ENCODE results near the gene HOXC10.

The HOXC10 gene

GRCh38 chr12:54028314-54029201 lies 43.6 kb downstream of the HOXC10 start, which contains the start of gene HOXC6:
Gene HOXC6 (plus strand): TSS chr12:54028440. CDS start chr12:54028522, 82 bp downstream.
- no peak within 1 kb of the TSS for H3K4me3 ChIP-seq
- H3K27ac ChIP-seq = no peak within 1 kb of the TSS
- H3K36me3 ChIP-seq = no peaks in the 10 kb centered on the region
- H3K27me3 ChIP-seq = peaks cover 100% of the 10 kb centered on the region
- no peak for TF ChIP-seq Cebpa-rat (IDR thresholded peaks at IDR 0.05)
- H3K4me1 ChIP-seq = no peaks in the 10 kb centered on the region
- H3K9ac ChIP-seq = no peak within 1 kb of the TSS
- peaks cover 94% of the 10 kb centered on the region for H4K20me1 ChIP-seq
- H3K9me3 ChIP-seq = peaks cover 26% of the 10 kb centered on the region
- H3K4me2 ChIP-seq = no peak within 1 kb of the TSS

GRCh38 chr12:54029529-54030441 lies 44.8 kb downstream of the HOXC10 start:
- H3K27ac ChIP-seq = no peak overlapping the region
- no peak for TF ChIP-seq Cebpa-rat (IDR thresholded peaks at IDR 0.05)
- H4K20me1 ChIP-seq = peaks cover 89% of the 10 kb centered on the region
- no peak overlapping the region for H3K4me3 ChIP-seq
- H3K4me1 ChIP-seq = no peaks in the 10 kb centered on the region
- H3K9ac ChIP-seq = no peak overlapping the region
- peaks cover 27% of the 10 kb centered on the region for H3K9me3 ChIP-seq
- H3K27me3 ChIP-seq = peaks cover 100% of the 10 kb centered on the region
- no peak overlapping the region for H3K4me2 ChIP-seq
- H3K36me3 ChIP-seq = no peaks in the 10 kb centered on the region

- Histone ChIP-seq H3K27ac (no peak overlapping the region), H3K27me3 (peaks cover 100% of the 10 kb centered on the region), H3K9me3 (peaks cover 27% of the 10 kb centered on the region), H3K4me1 (no peaks in the 10 kb centered on the region), H3K36me3 (no peaks in the 10 kb centered on the region), H3K4me2 (no peak overlapping the region), H4K20me1 (peaks cover 89% of the 10 kb centered on the region), H3K9ac (no peak overlapping the region), H3K4me3 (no peak overlapping the region)
- no peak for TF ChIP-seq Cebpa-rat (IDR thresholded peaks at IDR 0.05)
These were observed 45.5 kb downstream of the HOXC10 start for GRCh38 chr12:54030442-54030801.

- H3K27ac ChIP-seq = no peak overlapping the region
- H3K9me3 ChIP-seq = peaks cover 27% of the 10 kb centered on the region
- no peak overlapping the region for H3K9ac ChIP-seq
- peaks cover 100% of the 10 kb centered on the region for H3K27me3 ChIP-seq
- TF ChIP-seq Cebpa-rat (IDR thresholded peaks at IDR 0.05) = no peak
- H3K4me3 ChIP-seq = no peak overlapping the region
- peaks cover 89% of the 10 kb centered on the region for H4K20me1 ChIP-seq
- no peaks in the 10 kb centered on the region for H3K4me1 ChIP-seq
- no peak overlapping the region for H3K4me2 ChIP-seq
- H3K36me3 ChIP-seq = no peaks in the 10 kb centered on the region
These were observed 46.0 kb downstream of the HOXC10 start for GRCh38 chr12:54030889-54031471.

- no peak overlapping the region for H3K9ac ChIP-seq
- H3K27me3 ChIP-seq = peaks cover 100% of the 10 kb centered on the region
- H3K4me1 ChIP-seq = peaks cover 2% of the 10 kb centered on the region
- H3K4me3 ChIP-seq = no peak overlapping the region
- no peaks in the 10 kb centered on the region for H3K36me3 ChIP-seq
- H3K9me3 ChIP-seq = peaks cover 27% of the 10 kb centered on the region
- peaks cover 89% of the 10 kb centered on the region for H4K20me1 ChIP-seq
- H3K27ac ChIP-seq = no peak overlapping the region
- no peak overlapping the region for H3K4me2 ChIP-seq
- TF ChIP-seq Cebpa-rat (IDR thresholded peaks at IDR 0.05) = no peak
These were observed 46.5 kb downstream of the HOXC10 start for GRCh38 chr12:54031480-54031879.

- H3K4me1 ChIP-seq = peaks cover 9% of the 10 kb centered on the region
- no peak overlapping the region for H3K4me2 ChIP-seq
- H3K4me3 ChIP-seq = peak overlapping the region; percentile 38; the same call in 1 of the 2 replicates
- no peak overlapping the region for H3K9ac ChIP-seq
- peaks cover 90% of the 10 kb centered on the region for H4K20me1 ChIP-seq
- H3K9me3 ChIP-seq = peaks cover 27% of the 10 kb centered on the region
- peaks cover 100% of the 10 kb centered on the region for H3K27me3 ChIP-seq
- no peak for TF ChIP-seq Cebpa-rat (IDR thresholded peaks at IDR 0.05)
- H3K36me3 ChIP-seq = no peaks in the 10 kb centered on the region
- H3K27ac ChIP-seq = no peak overlapping the region
These were observed 47.2 kb downstream of the HOXC10 start for GRCh38 chr12:54032086-54032619.

GRCh38 chr12:54032627-54033100 lies 47.7 kb downstream of the HOXC10 start, which contains the start of gene HOXC5:
Gene HOXC5 (plus strand): TSS chr12:54033050. CDS start chr12:54033123, 73 bp downstream.
- Histone ChIP-seq H3K27me3 (peaks cover 100% of the 10 kb centered on the region), H3K4me3 (peak within 1 kb of the TSS; percentile 38; the same call in 1 of the 2 replicates), H4K20me1 (peaks cover 90% of the 10 kb centered on the region), H3K4me2 (no peak within 1 kb of the TSS), H3K9me3 (peaks cover 27% of the 10 kb centered on the region), H3K4me1 (peaks cover 10% of the 10 kb centered on the region), H3K9ac (no peak within 1 kb of the TSS), H3K36me3 (no peaks in the 10 kb centered on the region), H3K27ac (no peak within 1 kb of the TSS)
- no peak for TF ChIP-seq Cebpa-rat (IDR thresholded peaks at IDR 0.05)

GRCh38 chr12:54033106-54033979 lies 48.4 kb downstream of the HOXC10 start:
- peaks cover 90% of the 10 kb centered on the region for H4K20me1 ChIP-seq
- peak overlapping the region; percentile 38; the same call in 1 of the 2 replicates for H3K4me3 ChIP-seq
- peaks cover 10% of the 10 kb centered on the region for H3K4me1 ChIP-seq
- H3K36me3 ChIP-seq = no peaks in the 10 kb centered on the region
- no peak overlapping the region for H3K27ac ChIP-seq
- peaks cover 100% of the 10 kb centered on the region for H3K27me3 ChIP-seq
- no peak for TF ChIP-seq Cebpa-rat (IDR thresholded peaks at IDR 0.05)
- no peak overlapping the region for H3K9ac ChIP-seq
- H3K9me3 ChIP-seq = peaks cover 27% of the 10 kb centered on the region
- H3K4me2 ChIP-seq = no peak overlapping the region
